Measurements from ENCODE around the gene ENO4. TPM values are rescaled to one million over a fixed set of nuclear protein-coding genes. Genes with fewer than 3 reads are reported as not detected.

Gene ENO4
- total and polyA plus RNA-seq, 2 experiments from 2014 or later: 0.24 to 0.44 TPM

DNA sequence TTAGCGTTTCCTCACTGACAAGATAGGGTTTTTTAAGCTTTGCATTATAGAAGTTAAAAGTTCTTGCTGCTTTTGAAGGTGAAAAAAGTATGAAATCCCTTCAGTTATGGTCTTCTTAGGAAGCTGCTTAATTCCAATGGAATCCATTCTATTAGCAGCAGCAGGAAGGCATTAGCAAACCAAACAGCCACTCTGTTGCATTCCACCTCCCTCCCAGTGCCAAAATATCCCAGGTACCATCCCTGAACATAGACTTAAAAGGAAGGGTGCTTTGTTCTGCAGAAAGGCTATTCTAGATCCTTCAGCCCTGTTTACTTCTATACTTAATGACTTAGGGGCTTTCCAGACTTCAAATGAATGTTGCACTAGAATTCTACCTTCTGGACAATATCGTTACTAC lies 23.8 kb downstream of the ENO4 start (continued):
- TF ChIP-seq, protein P1, sequence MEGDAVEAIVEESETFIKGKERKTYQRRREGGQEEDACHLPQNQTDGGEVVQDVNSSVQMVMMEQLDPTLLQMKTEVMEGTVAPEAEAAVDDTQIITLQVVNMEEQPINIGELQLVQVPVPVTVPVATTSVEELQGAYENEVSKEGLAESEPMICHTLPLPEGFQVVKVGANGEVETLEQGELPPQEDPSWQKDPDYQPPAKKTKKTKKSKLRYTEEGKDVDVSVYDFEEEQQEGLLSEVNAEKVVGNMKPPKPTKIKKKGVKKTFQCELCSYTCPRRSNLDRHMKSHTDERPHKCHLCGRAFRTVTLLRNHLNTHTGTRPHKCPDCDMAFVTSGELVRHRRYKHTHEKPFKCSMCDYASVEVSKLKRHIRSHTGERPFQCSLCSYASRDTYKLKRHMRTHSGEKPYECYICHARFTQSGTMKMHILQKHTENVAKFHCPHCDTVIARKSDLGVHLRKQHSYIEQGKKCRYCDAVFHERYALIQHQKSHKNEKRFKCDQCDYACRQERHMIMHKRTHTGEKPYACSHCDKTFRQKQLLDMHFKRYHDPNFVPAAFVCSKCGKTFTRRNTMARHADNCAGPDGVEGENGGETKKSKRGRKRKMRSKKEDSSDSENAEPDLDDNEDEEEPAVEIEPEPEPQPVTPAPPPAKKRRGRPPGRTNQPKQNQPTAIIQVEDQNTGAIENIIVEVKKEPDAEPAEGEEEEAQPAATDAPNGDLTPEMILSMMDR (conservative IDR thresholded peaks at IDR 0.05; ENCODE audit: low read depth in 2 of 2): no peak
- TF ChIP-seq, protein P2, sequence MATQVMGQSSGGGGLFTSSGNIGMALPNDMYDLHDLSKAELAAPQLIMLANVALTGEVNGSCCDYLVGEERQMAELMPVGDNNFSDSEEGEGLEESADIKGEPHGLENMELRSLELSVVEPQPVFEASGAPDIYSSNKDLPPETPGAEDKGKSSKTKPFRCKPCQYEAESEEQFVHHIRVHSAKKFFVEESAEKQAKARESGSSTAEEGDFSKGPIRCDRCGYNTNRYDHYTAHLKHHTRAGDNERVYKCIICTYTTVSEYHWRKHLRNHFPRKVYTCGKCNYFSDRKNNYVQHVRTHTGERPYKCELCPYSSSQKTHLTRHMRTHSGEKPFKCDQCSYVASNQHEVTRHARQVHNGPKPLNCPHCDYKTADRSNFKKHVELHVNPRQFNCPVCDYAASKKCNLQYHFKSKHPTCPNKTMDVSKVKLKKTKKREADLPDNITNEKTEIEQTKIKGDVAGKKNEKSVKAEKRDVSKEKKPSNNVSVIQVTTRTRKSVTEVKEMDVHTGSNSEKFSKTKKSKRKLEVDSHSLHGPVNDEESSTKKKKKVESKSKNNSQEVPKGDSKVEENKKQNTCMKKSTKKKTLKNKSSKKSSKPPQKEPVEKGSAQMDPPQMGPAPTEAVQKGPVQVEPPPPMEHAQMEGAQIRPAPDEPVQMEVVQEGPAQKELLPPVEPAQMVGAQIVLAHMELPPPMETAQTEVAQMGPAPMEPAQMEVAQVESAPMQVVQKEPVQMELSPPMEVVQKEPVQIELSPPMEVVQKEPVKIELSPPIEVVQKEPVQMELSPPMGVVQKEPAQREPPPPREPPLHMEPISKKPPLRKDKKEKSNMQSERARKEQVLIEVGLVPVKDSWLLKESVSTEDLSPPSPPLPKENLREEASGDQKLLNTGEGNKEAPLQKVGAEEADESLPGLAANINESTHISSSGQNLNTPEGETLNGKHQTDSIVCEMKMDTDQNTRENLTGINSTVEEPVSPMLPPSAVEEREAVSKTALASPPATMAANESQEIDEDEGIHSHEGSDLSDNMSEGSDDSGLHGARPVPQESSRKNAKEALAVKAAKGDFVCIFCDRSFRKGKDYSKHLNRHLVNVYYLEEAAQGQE (IDR thresholded peaks at IDR 0.05; ENCODE audit: unreplicated experiment): no peak
- TF ChIP-seq, protein P3, sequence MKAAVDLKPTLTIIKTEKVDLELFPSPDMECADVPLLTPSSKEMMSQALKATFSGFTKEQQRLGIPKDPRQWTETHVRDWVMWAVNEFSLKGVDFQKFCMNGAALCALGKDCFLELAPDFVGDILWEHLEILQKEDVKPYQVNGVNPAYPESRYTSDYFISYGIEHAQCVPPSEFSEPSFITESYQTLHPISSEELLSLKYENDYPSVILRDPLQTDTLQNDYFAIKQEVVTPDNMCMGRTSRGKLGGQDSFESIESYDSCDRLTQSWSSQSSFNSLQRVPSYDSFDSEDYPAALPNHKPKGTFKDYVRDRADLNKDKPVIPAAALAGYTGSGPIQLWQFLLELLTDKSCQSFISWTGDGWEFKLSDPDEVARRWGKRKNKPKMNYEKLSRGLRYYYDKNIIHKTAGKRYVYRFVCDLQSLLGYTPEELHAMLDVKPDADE (IDR thresholded peaks at IDR 0.05): no peak
- TF ChIP-seq POLR2AphosphoS5 (IDR thresholded peaks at IDR 0.05; ENCODE audit: low read depth): no peak
- no peak for TF ChIP-seq CREB1 (CRISPR knock-in tag; IDR thresholded peaks at IDR 0.05; ENCODE audit: low read depth)
- no peak for TF ChIP-seq JUNB (IDR thresholded peaks at IDR 0.05; ENCODE audit: unreplicated experiment)
- TF ChIP-seq ZNF331 (CRISPR knock-in tag; IDR thresholded peaks at IDR 0.05; ENCODE audit: low read depth): no peak
- no peak for TF ChIP-seq ZNF114 (CRISPR knock-in tag; IDR thresholded peaks at IDR 0.05)

DNA sequence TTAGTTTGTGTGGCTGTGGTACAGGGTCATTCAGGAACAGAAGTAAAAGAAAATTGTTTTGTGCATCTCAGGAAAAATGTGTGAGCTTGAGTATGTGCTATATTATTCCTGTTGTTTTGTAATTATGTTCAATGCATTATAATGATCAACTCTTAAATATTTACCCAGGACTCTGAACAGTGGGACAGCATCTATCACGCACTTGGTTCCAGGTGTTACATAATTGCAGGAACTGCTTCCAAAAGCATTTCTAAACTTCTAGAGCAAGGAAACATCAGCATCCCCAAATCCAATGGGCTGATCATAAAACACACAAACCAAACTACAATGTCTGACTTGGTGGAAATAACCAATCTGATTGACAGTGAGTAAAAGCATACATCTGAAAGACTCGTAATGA lies 26.6 kb downstream of the ENO4 start:
- Histone ChIP-seq H2AFZ (no peak overlapping the region), H3K36me3 (ENCODE audit: insufficient read depth) (no peaks in the 10 kb centered on the region), H3K4me2 (no peak overlapping the region), H3K27me3 (ENCODE audit: insufficient read depth) (no peaks in the 10 kb centered on the region), H3F3A (replicated peaks; ENCODE audit: low read depth) (no peaks in the 10 kb centered on the region), H3K27ac (ENCODE audit: low read depth) (no peak overlapping the region), H4K20me1 (replicated peaks; ENCODE audit: insufficient read depth) (no peaks in the 10 kb centered on the region), H3K9me2 (ENCODE audit: insufficient read depth) (no peaks in the 10 kb centered on the region; the same call in 1 of the 2 replicates), H3K4me3 (no peak overlapping the region), H3K79me2 (replicated peaks; ENCODE audit: insufficient read depth) (no peaks in the 10 kb centered on the region), H3K4me1 (ENCODE audit: insufficient read depth) (peaks cover 45% of the 10 kb centered on the region)
- Mint-ChIP-seq H3K4me3 (no peak overlapping the region), H3K27me3 (ENCODE audit: insufficient read depth, low read depth, poor library complexity) (peaks cover 2% of the 10 kb centered on the region), H3K9me3 (peaks cover 9% of the 10 kb centered on the region), H3K36me3 (ENCODE audit: low read depth) (peaks cover 6% of the 10 kb centered on the region), H3K27ac (no peak overlapping the region), H3K4me1 (peaks cover 39% of the 10 kb centered on the region)
- no peak for DNase-seq (ENCODE audit: low spot score)
- no peak for ATAC-seq
- no peak for TF ChIP-seq ZNF114 (CRISPR knock-in tag; IDR thresholded peaks at IDR 0.05)
- no peak for TF ChIP-seq NANOG (IDR thresholded peaks at IDR 0.05; ENCODE audit: borderline replicate concordance)
